ENCODE data around the gene INSIG2.
A peak's percentile ranks its signal among the peaks of the same experiment; 100 is the strongest.

Gene INSIG2

DNA sequence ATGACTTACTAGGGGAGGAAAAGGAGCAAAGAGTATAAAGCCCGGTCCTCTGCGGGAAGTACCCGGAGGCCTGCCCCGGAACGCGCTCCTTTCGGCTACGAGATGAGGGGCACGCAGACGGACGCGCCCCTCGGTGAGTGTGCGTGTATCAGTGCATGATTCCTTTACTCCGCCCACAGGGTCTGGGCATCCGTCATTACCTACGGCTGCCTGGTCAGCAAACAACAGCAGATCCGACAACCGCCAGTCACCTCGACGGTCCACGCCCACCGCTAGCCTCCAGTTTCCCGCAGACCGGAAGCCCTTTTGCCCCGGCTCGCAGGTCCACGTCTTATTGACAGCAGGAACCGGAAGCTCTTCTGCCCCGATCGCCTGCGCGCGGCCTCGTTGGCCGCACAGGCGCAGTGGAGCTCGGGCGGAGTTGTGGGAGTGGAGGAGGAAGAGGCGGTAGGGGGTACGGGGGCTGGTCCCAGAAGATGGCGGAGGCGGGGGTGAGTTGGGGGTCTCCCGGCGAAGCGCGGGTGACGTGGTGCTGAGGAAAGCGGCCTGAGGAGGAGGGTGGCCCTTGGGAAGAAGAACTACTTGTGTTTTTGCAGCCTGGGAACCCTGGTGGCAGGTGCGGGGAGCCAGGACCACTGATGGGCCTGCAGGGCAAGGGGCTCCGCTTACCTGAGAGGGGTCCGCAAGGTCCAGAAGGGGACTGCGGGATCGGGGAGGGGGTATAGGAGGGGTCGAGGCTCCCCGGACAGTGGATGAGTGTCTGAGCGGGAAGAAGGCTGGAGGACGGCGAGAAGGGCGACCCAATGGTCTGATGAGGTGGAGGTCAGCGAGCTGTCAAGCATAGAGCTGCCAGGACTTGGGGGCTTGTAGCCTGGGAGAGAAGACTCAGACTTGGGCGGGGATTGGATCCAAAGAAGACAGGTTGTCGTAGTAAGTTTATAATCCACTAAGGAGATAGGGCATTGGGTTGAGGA, at the start of gene INSIG2:
INSIG2 (plus strand) TSS at position 421 of the 974 bp plus-strand sequence. CDS start 8,086 bp downstream, outside the sequence.
- Histone ChIP-seq H3K4me2 (peak within 1 kb of the TSS; percentile 85), H3K36me3 (ENCODE audit: insufficient read depth) (no peaks in the 10 kb centered on the region), H3K79me2 (ENCODE audit: insufficient read depth, low read depth) (peaks cover 43% of the 10 kb centered on the region), H3K27me3 (ENCODE audit: insufficient read depth, low read depth) (no peaks in the 10 kb centered on the region), H3K4me3 (IDR thresholded peaks at IDR 0.05; ENCODE audit: insufficient read depth, low read depth, low read length) (peak within 1 kb of the TSS; percentile 31), H3K9ac (peak within 1 kb of the TSS; percentile 51; the same call in 1 of the 2 replicates), H3K4me1 (ENCODE audit: low read depth, poor library complexity, severe bottlenecking) (peaks cover 26% of the 10 kb centered on the region), H4K20me1 (ENCODE audit: insufficient read depth) (no peaks in the 10 kb centered on the region), H3K27ac (peak within 1 kb of the TSS; percentile 66), H2AFZ (ENCODE audit: low read depth) (peak within 1 kb of the TSS; percentile 75)
- TF ChIP-seq, protein P1, sequence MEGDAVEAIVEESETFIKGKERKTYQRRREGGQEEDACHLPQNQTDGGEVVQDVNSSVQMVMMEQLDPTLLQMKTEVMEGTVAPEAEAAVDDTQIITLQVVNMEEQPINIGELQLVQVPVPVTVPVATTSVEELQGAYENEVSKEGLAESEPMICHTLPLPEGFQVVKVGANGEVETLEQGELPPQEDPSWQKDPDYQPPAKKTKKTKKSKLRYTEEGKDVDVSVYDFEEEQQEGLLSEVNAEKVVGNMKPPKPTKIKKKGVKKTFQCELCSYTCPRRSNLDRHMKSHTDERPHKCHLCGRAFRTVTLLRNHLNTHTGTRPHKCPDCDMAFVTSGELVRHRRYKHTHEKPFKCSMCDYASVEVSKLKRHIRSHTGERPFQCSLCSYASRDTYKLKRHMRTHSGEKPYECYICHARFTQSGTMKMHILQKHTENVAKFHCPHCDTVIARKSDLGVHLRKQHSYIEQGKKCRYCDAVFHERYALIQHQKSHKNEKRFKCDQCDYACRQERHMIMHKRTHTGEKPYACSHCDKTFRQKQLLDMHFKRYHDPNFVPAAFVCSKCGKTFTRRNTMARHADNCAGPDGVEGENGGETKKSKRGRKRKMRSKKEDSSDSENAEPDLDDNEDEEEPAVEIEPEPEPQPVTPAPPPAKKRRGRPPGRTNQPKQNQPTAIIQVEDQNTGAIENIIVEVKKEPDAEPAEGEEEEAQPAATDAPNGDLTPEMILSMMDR (conservative IDR thresholded peaks at IDR 0.05; ENCODE audit: low read depth, low read length): no peak

- H3K4me2 ChIP-seq: no peak overlapping the region
- H3K36me3 ChIP-seq (ENCODE audit: insufficient read depth): no peaks in the 10 kb centered on the region
- H4K20me1 ChIP-seq (ENCODE audit: insufficient read depth): no peaks in the 10 kb centered on the region
- TF ChIP-seq, protein P1 (conservative IDR thresholded peaks at IDR 0.05; ENCODE audit: low read depth, low read length): no peak
- H3K79me2 ChIP-seq (ENCODE audit: insufficient read depth, low read depth): no peaks in the 10 kb centered on the region
- no peak overlapping the region for H2AFZ ChIP-seq (ENCODE audit: low read depth)
- H3K27me3 ChIP-seq (ENCODE audit: insufficient read depth, low read depth): no peaks in the 10 kb centered on the region
- no peak overlapping the region for H3K9ac ChIP-seq
- H3K4me1 ChIP-seq (ENCODE audit: low read depth, poor library complexity, severe bottlenecking): no peaks in the 10 kb centered on the region
- H3K4me3 ChIP-seq (IDR thresholded peaks at IDR 0.05; ENCODE audit: insufficient read depth, low read depth, low read length): no peak overlapping the region
- H3K27ac ChIP-seq: no peak overlapping the region
Observed at GRCh38 chr2:118040891-118041290, 47.4 kb upstream of the INSIG2 start.

DNA sequence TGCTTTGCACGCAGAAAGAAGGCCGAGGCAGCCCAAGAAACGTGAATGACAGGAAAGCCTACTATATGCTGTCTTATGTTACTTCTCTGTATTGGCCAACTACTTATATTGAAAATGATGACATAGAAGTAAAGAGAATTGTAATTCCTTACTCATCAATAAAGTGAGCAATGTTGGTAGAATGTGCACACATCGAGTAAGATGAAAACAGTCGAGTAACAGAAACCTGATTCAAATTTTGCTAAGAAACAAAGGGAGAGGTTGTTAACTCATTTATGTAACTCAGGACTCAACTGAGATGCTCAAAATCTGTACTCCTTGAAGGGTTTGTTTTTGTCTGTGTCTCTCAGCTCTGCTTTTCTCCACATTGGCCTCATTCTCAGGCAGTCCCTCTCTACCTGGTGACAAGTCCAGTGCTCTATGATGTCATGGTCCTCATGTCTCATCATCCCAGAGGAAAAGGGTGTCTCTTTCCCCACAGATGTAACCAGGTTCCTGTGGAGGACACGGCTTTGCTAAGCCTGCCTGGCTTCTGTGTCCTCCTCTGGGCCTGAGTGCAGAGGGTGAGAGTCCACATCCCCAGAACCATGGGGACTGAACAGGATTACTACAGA, 44.1 kb upstream of the INSIG2 start:
- H3K36me3 ChIP-seq (ENCODE audit: insufficient read depth): no peaks in the 10 kb centered on the region
- H3K9ac ChIP-seq: no peak overlapping the region
- H3K27ac ChIP-seq: no peak overlapping the region
- H3K79me2 ChIP-seq (ENCODE audit: insufficient read depth, low read depth): no peaks in the 10 kb centered on the region
- no peaks in the 10 kb centered on the region for H3K27me3 ChIP-seq (ENCODE audit: insufficient read depth, low read depth)
- TF ChIP-seq, protein P1 (conservative IDR thresholded peaks at IDR 0.05; ENCODE audit: low read depth, low read length): no peak
- H3K4me1 ChIP-seq (ENCODE audit: low read depth, poor library complexity, severe bottlenecking): peaks cover 11% of the 10 kb centered on the region
- no peak overlapping the region for H2AFZ ChIP-seq (ENCODE audit: low read depth)
- no peak overlapping the region for H3K4me2 ChIP-seq
- H4K20me1 ChIP-seq (ENCODE audit: insufficient read depth): no peaks in the 10 kb centered on the region
- H3K4me3 ChIP-seq (IDR thresholded peaks at IDR 0.05; ENCODE audit: insufficient read depth, low read depth, low read length): no peak overlapping the region

DNA sequence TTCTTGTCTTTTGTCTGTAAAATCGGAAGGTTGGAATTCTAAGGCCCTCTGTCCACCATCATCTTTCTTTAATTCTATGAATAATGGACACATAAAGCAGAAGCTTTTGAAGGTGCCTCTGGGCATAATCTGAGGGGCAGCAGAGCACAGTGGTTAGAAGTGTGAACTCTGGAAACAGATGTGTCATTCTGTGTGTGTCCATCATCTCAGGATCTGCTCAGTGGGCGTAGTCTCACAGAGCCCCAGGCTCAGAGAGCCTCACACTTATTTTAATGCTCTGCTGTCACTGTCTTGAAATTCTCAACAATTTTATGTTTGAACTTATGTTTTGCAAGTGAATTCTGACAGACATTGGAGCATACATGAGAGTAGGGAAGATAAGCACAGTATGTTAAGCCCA, 43.4 kb upstream of the INSIG2 start:
- Histone ChIP-seq H3K4me1 (ENCODE audit: low read depth, poor library complexity, severe bottlenecking) (peaks cover 11% of the 10 kb centered on the region), H3K4me3 (IDR thresholded peaks at IDR 0.05; ENCODE audit: insufficient read depth, low read depth, low read length) (no peak overlapping the region), H3K9ac (no peak overlapping the region), H2AFZ (ENCODE audit: low read depth) (no peak overlapping the region), H3K36me3 (ENCODE audit: insufficient read depth) (no peaks in the 10 kb centered on the region), H4K20me1 (ENCODE audit: insufficient read depth) (no peaks in the 10 kb centered on the region), H3K4me2 (no peak overlapping the region), H3K79me2 (ENCODE audit: insufficient read depth, low read depth) (no peaks in the 10 kb centered on the region), H3K27me3 (ENCODE audit: insufficient read depth, low read depth) (no peaks in the 10 kb centered on the region), H3K27ac (no peak overlapping the region)
- TF ChIP-seq, protein P1 (conservative IDR thresholded peaks at IDR 0.05; ENCODE audit: low read depth, low read length): no peak
